ENCODE data around the gene ZSCAN2. TPM values are rescaled to one million over a fixed set of nuclear protein-coding genes. Genes with fewer than 3 reads are reported as not detected.
"Not testable (repeated sequence)": the region's sequence is repeated elsewhere in the genome, so short reads cannot be mapped to it uniquely, and the experiment has no call there.

The ZSCAN2 gene
- 1 to 10 TPM; 8.6 to 9.4 (median 9.4) TPM for total RNA-seq
- long read RNA-seq, donor 1, partial matches to known transcripts = 0 of 4 reads
- long read RNA-seq, donor 1, other reads (novel, unspliced or antisense) = 1 of 4 reads
- long read RNA-seq, donor 2, partial matches to known transcripts = 0 of 3 reads
- long read RNA-seq, donor 2, other reads (novel, unspliced or antisense) = 1 of 3 reads

GRCh38 chr15:84600687-84601554, at the start of gene ZSCAN2:
ZSCAN2 (plus strand) TSS chr15:84601009; CDS start chr15:84603928, 2,919 bp downstream.
- Histone ChIP-seq H3K9me3 (no peaks in the 10 kb centered on the region), H3K4me1 (ENCODE audit: low read depth) (peaks cover 15% of the 10 kb centered on the region), H3K36me3 (ENCODE audit: low read depth) (no peaks in the 10 kb centered on the region), H3K4me3 (peak within 1 kb of the TSS; percentile 54)
- ATAC-seq = peak; percentile 97
- intact Hi-C loops (cut with DNase I, micrococcal nuclease) = no loop called here
- TF ChIP-seq CTCF (IDR thresholded peaks at IDR 0.05) = no peak
- DNase-seq = peak; percentile 95 to 96 (median 96)

GRCh38 chr15:84551624-84552023, 49.2 kb upstream of the ZSCAN2 start:
- ATAC-seq; H3K4me1 ChIP-seq (ENCODE audit: low read depth); DNase-seq; H3K36me3 ChIP-seq (ENCODE audit: low read depth); H3K9me3 ChIP-seq; H3K4me3 ChIP-seq; intact Hi-C loops (cut with DNase I, micrococcal nuclease): not testable (repeated sequence)

- no peaks in the 10 kb centered on the region for H3K36me3 ChIP-seq (ENCODE audit: low read depth)
- intact Hi-C loops (cut with DNase I, micrococcal nuclease) = no loop called here
- DNase-seq (no peak), ATAC-seq (no peak)
- no peak overlapping the region for H3K4me3 ChIP-seq
- no peak for TF ChIP-seq CTCF (IDR thresholded peaks at IDR 0.05)
- no peaks in the 10 kb centered on the region for H3K4me1 ChIP-seq (ENCODE audit: low read depth)
- no peaks in the 10 kb centered on the region for H3K9me3 ChIP-seq
Measured at GRCh38 chr15:84552896-84553295, 47.9 kb upstream of the ZSCAN2 start.

- H3K4me3 ChIP-seq; intact Hi-C loops (cut with DNase I, micrococcal nuclease); ATAC-seq; DNase-seq; H3K4me1 ChIP-seq (ENCODE audit: low read depth); H3K9me3 ChIP-seq; H3K36me3 ChIP-seq (ENCODE audit: low read depth): not testable (repeated sequence)
Measured at GRCh38 chr15:84556690-84557089, 44.1 kb upstream of the ZSCAN2 start.

GRCh38 chr15:84568021-84568420, 32.8 kb upstream of the ZSCAN2 start:
- DNase-seq; intact Hi-C loops (cut with DNase I, micrococcal nuclease); H3K4me3 ChIP-seq; H3K4me1 ChIP-seq (ENCODE audit: low read depth); H3K36me3 ChIP-seq (ENCODE audit: low read depth); H3K9me3 ChIP-seq; ATAC-seq: not testable (repeated sequence)

- intact Hi-C loops (cut with DNase I, micrococcal nuclease) = no loop called here
- TF ChIP-seq CTCF (IDR thresholded peaks at IDR 0.05) = no peak
- Histone ChIP-seq H3K36me3 (ENCODE audit: low read depth) (no peaks in the 10 kb centered on the region), H3K4me1 (ENCODE audit: low read depth) (peaks cover 3% of the 10 kb centered on the region), H3K9me3 (no peaks in the 10 kb centered on the region), H3K4me3 (peak overlapping the region; percentile 46)
- DNase-seq (peak; percentile 78 to 82 (median 81)), ATAC-seq (peak; percentile 78)
Measured at GRCh38 chr15:84570164-84570735, 30.6 kb upstream of the ZSCAN2 start.

GRCh38 chr15:84572231-84572630, 28.6 kb upstream of the ZSCAN2 start:
- H3K4me1 ChIP-seq (ENCODE audit: low read depth) = peaks cover 3% of the 10 kb centered on the region
- no peak overlapping the region for H3K4me3 ChIP-seq
- DNase-seq (no peak), ATAC-seq (no peak)
- TF ChIP-seq CTCF (IDR thresholded peaks at IDR 0.05) = no peak
- no peaks in the 10 kb centered on the region for H3K36me3 ChIP-seq (ENCODE audit: low read depth)
- no peaks in the 10 kb centered on the region for H3K9me3 ChIP-seq
- intact Hi-C loops (cut with DNase I, micrococcal nuclease) = no loop called here

Data from mucosa of descending colon (tissue), 3 donors.